Daoy (cell line): ENCODE data around the gene LMAN1L. TPM values are rescaled to one million over a fixed set of nuclear protein-coding genes. Genes with fewer than 3 reads are reported as not detected.

Source experiments
- DNase-seq: peaks from one replicate; pipeline ENCODE4 v3.0.0-alpha.2; 2015; ENCODE audit warnings: low read depth
- total RNA-seq: library from RNA; depleted of rRNA; stranded (reverse); fragments of >200 nt; shearing (Covaris generic); gene quantifications from 2 replicates; pipeline ENCODE4 v1.2.3, GENCODE V29; 2014

The LMAN1L gene
- total RNA-seq, 1 experiment from 2014 or later = not detected

- DNase-seq = no peak
These were observed 18.2 kb upstream of the LMAN1L start for GRCh38 chr15:74794248-74794969.

GRCh38 chr15:74794970-74795349 is 17.7 kb upstream of the LMAN1L start:
- no peak for DNase-seq

- DNase-seq = no peak
These were observed 16.5 kb upstream of the LMAN1L start for GRCh38 chr15:74795966-74796625.

- DNase-seq = no peak
These were observed 14.0 kb upstream of the LMAN1L start for GRCh38 chr15:74798388-74799254.

GRCh38 chr15:74799255-74799855 is 13.3 kb upstream of the LMAN1L start:
- no peak for DNase-seq

- DNase-seq = peak; percentile 84
These were observed 12.6 kb upstream of the LMAN1L start for GRCh38 chr15:74799856-74800558.

GRCh38 chr15:74800559-74801094 is 12.0 kb upstream of the LMAN1L start:
- no peak for DNase-seq

GRCh38 chr15:74801311-74801997 is 11.2 kb upstream of the LMAN1L start:
- DNase-seq = no peak

GRCh38 chr15:74802290-74802689 is 10.3 kb upstream of the LMAN1L start:
- no peak for DNase-seq

- DNase-seq = no peak
These were observed 9.7 kb upstream of the LMAN1L start for GRCh38 chr15:74802862-74803447.

GRCh38 chr15:74804935-74805334 is 7.7 kb upstream of the LMAN1L start:
- no peak for DNase-seq

- DNase-seq = no peak
These were observed 5.4 kb upstream of the LMAN1L start for GRCh38 chr15:74807282-74807681.

- DNase-seq = no peak
These were observed 4.4 kb upstream of the LMAN1L start for GRCh38 chr15:74808078-74808839.

GRCh38 chr15:74808840-74809229 is 3.8 kb upstream of the LMAN1L start:
- no peak for DNase-seq

GRCh38 chr15:74809242-74809641 is 3.4 kb upstream of the LMAN1L start:
- DNase-seq = no peak

GRCh38 chr15:74809956-74810355 is 2.7 kb upstream of the LMAN1L start:
- no peak for DNase-seq

- no peak for DNase-seq
These were observed 2.7 kb downstream of the LMAN1L start for GRCh38 chr15:74815121-74815934.

GRCh38 chr15:74815961-74816360 is 3.3 kb downstream of the LMAN1L start:
- DNase-seq = no peak
